DND-41 (cell line): ENCODE results near the gene EID2.

Source experiments
- ATAC-seq: fragments of 200-7000 bp; cut with Tn5 transposase; 3 replicates; pipeline ENCODE4 v1.9.1; 2021; ENCODE audit warnings: low read depth; ENCODE audit not compliant: insufficient read depth
- DNase-seq: peaks from one replicate; pipeline ENCODE4 v3.0.0-alpha.2; 2020
- H2AFZ ChIP-seq: 2 replicates; pipeline ENCODE4 v1.6.0; 2012; ENCODE audit warnings: low read depth, low read length
- H3K27ac ChIP-seq: 2 replicates; pipeline ENCODE4 v1.5.1; 2012; ENCODE audit warnings: low read length, inconsistent platforms
- H3K27me3 ChIP-seq: fragments of 200-600 bp; sonication (generic); 2 replicates; pipeline ENCODE4 v1.6.0; 2012; ENCODE audit warnings: low read length, mild to moderate bottlenecking, inconsistent platforms; ENCODE audit not compliant: insufficient read depth, poor library complexity
- H3K36me3 ChIP-seq: 2 replicates; pipeline ENCODE4 v1.5.1; 2012; ENCODE audit warnings: low read length, inconsistent platforms; ENCODE audit not compliant: insufficient read depth
- H3K4me1 ChIP-seq: 2 replicates; pipeline ENCODE4 v1.5.1; 2012; ENCODE audit warnings: mild to moderate bottlenecking, low read length; ENCODE audit not compliant: insufficient read depth
- H3K4me2 ChIP-seq: 2 replicates; pipeline ENCODE4 v1.6.0; 2012; ENCODE audit warnings: mild to moderate bottlenecking, moderate library complexity, low read length, inconsistent platforms; ENCODE audit not compliant: insufficient read depth
- H3K4me3 ChIP-seq, 2 experiments: fragments of 200-600 bp in 1 of 2; shearing (Covaris generic) in 1 of 2; 2 replicates each; pipeline ENCODE4 v1.5.1; 2012 to 2016; ENCODE audit warnings: inconsistent platforms in 2 of 2, low read length in 2 of 2, mild to moderate bottlenecking in 2 of 2, low read depth in 1 of 2, moderate library complexity in 1 of 2
- H3K79me2 ChIP-seq: 2 replicates; pipeline ENCODE4 v1.6.0; 2012; ENCODE audit warnings: low read length, inconsistent platforms; ENCODE audit not compliant: insufficient read depth
- H3K9ac ChIP-seq: 2 replicates; pipeline ENCODE4 v1.6.0; 2012; ENCODE audit warnings: low read depth, mild to moderate bottlenecking, inconsistent platforms, low read length, moderate library complexity
- H3K9me3 ChIP-seq: 2 replicates; pipeline ENCODE4 v1.5.1; 2012; ENCODE audit warnings: low read length, moderate library complexity, mild to moderate bottlenecking, inconsistent platforms; ENCODE audit not compliant: insufficient read depth, severe bottlenecking
- H4K20me1 ChIP-seq: 2 replicates; pipeline ENCODE4 v1.6.0; 2012; ENCODE audit warnings: low read length; ENCODE audit not compliant: insufficient read depth
- CTCF ChIP-seq: IDR thresholded peaks from 2 replicates; pipeline ENCODE4 v1.5.1; 2012; ENCODE audit warnings: borderline replicate concordance, low read length, moderate library complexity, mild to moderate bottlenecking; ENCODE audit not compliant: poor library complexity, severe bottlenecking; ENCODE audit errors: extremely low read depth
- EZH2 ChIP-seq: IDR thresholded peaks from 3 replicates; pipeline ENCODE4 v1.6.1; 2012; ENCODE audit warnings: borderline replicate concordance, low read depth, mild to moderate bottlenecking, moderate library complexity, low read length, inconsistent platforms; ENCODE audit not compliant: severe bottlenecking

The EID2 gene

GRCh38 chr19:39506944-39507714 is 32.8 kb downstream of the EID2 start:
- no peak overlapping the region for H3K4me3 ChIP-seq
- no peaks in the 10 kb centered on the region for H3K27me3 ChIP-seq
- no peaks in the 10 kb centered on the region for H3K36me3 ChIP-seq
- ATAC-seq (no peak), DNase-seq (no peak)
- no peaks in the 10 kb centered on the region for H3K4me1 ChIP-seq
- no peaks in the 10 kb centered on the region for H3K79me2 ChIP-seq
- H2AFZ ChIP-seq, result no peak overlapping the region
- no peaks in the 10 kb centered on the region for H4K20me1 ChIP-seq
- no peak overlapping the region for H3K27ac ChIP-seq
- H3K9ac ChIP-seq, result no peak overlapping the region
- H3K4me2 ChIP-seq, result no peak overlapping the region
- H3K9me3 ChIP-seq, result no peaks in the 10 kb centered on the region
- no peak for TF ChIP-seq EZH2
- TF ChIP-seq CTCF, result no peak

- DNase-seq, result no peak
- Histone ChIP-seq H3K36me3 (no peaks in the 10 kb centered on the region), H3K27ac (no peak overlapping the region), H3K4me1 (no peaks in the 10 kb centered on the region), H3K9me3 (no peaks in the 10 kb centered on the region), H2AFZ (no peak overlapping the region), H3K9ac (no peak overlapping the region), H3K4me2 (no peak overlapping the region), H3K79me2 (no peaks in the 10 kb centered on the region), H3K4me3 (no peak overlapping the region), H4K20me1 (no peaks in the 10 kb centered on the region), H3K27me3 (no peaks in the 10 kb centered on the region)
- TF ChIP-seq CTCF (no peak), EZH2 (no peak)
- no peak for ATAC-seq
Measured at GRCh38 chr19:39506598-39506943, 33.4 kb downstream of the EID2 start.

- H3K27ac ChIP-seq, result no peak overlapping the region
- no peaks in the 10 kb centered on the region for H4K20me1 ChIP-seq
- peaks cover 7% of the 10 kb centered on the region for H3K27me3 ChIP-seq
- no peak overlapping the region for H3K4me2 ChIP-seq
- H2AFZ ChIP-seq, result no peak overlapping the region
- no peaks in the 10 kb centered on the region for H3K9me3 ChIP-seq
- TF ChIP-seq EZH2 (no peak), CTCF (no peak)
- no peaks in the 10 kb centered on the region for H3K36me3 ChIP-seq
- no peak for ATAC-seq
- no peak overlapping the region for H3K9ac ChIP-seq
- peaks cover 3% of the 10 kb centered on the region for H3K4me1 ChIP-seq
- H3K79me2 ChIP-seq, result no peaks in the 10 kb centered on the region
- no peak overlapping the region for H3K4me3 ChIP-seq
- no peak for DNase-seq
Measured at GRCh38 chr19:39502640-39503417, 37.1 kb downstream of the EID2 start.
